ENCODE measurements around the gene NOPCHAP1. TPM values are rescaled to one million over a fixed set of nuclear protein-coding genes. Genes with fewer than 3 reads are reported as not detected.

NOPCHAP1 gene
- total RNA-seq, 1 donor, result 2.7 TPM

GRCh38 chr12:105024928-105025327 is 38.8 kb downstream of the NOPCHAP1 start:
- H3K27me3 ChIP-seq (ENCODE audit: insufficient read depth, low read length), result no peaks in the 10 kb centered on the region
- no peaks in the 10 kb centered on the region for H3K4me1 ChIP-seq (ENCODE audit: insufficient read depth, low read length)
- H3K9me3 ChIP-seq (ENCODE audit: low read depth, low read length), result no peaks in the 10 kb centered on the region
- no peak overlapping the region for H3K4me3 ChIP-seq (ENCODE audit: low read length)

DNA sequence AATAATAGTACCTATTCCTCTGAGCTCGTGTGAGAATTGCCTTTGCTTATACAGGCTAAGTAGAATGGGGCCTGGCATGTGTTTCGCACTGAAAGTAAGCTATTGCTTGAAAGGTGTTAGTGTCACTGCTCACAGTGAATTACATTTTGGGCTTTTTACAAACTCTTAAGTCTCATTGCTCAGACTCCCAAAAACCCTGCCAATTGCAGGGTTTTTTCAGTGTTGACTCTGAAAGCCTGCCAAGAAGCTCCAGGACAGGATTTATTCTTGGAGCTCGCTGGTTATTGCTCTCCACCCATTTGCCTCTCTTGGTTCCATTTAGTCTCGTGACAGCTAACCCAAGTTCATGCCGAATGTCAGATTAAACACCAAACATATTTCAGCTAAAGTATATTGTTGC is 39.8 kb downstream of the NOPCHAP1 start:
- H3K4me1 ChIP-seq (ENCODE audit: insufficient read depth, low read length), result no peaks in the 10 kb centered on the region
- no peak overlapping the region for H3K4me3 ChIP-seq (ENCODE audit: low read length)

GRCh38 chr12:105026411-105026810 is 40.3 kb downstream of the NOPCHAP1 start:
- peaks cover 2% of the 10 kb centered on the region for H3K4me1 ChIP-seq (ENCODE audit: insufficient read depth, low read length)
- H3K4me3 ChIP-seq (ENCODE audit: low read length), result no peak overlapping the region
- H3K27me3 ChIP-seq (ENCODE audit: insufficient read depth, low read length), result no peaks in the 10 kb centered on the region
- H3K9me3 ChIP-seq (ENCODE audit: low read depth, low read length), result no peaks in the 10 kb centered on the region

More for the DNA sequence above, 39.8 kb downstream of the NOPCHAP1 start:
- Histone ChIP-seq H3K27me3 (ENCODE audit: insufficient read depth, low read length) (no peaks in the 10 kb centered on the region), H3K9me3 (ENCODE audit: low read depth, low read length) (no peaks in the 10 kb centered on the region)

- Histone ChIP-seq H3K4me1 (ENCODE audit: insufficient read depth, low read length) (peaks cover 7% of the 10 kb centered on the region), H3K27me3 (ENCODE audit: insufficient read depth, low read length) (no peaks in the 10 kb centered on the region), H3K4me3 (ENCODE audit: low read length) (no peak overlapping the region), H3K9me3 (ENCODE audit: low read depth, low read length) (no peaks in the 10 kb centered on the region)
Observed at GRCh38 chr12:105030820-105031807, 45.0 kb downstream of the NOPCHAP1 start.

- H3K27me3 ChIP-seq (ENCODE audit: insufficient read depth, low read length), result no peaks in the 10 kb centered on the region
- H3K9me3 ChIP-seq (ENCODE audit: low read depth, low read length), result no peaks in the 10 kb centered on the region
- H3K4me3 ChIP-seq (ENCODE audit: low read length), result no peak overlapping the region
- peaks cover 11% of the 10 kb centered on the region for H3K4me1 ChIP-seq (ENCODE audit: insufficient read depth, low read length)
Observed at GRCh38 chr12:105032703-105033357, 46.7 kb downstream of the NOPCHAP1 start.

GRCh38 chr12:105033851-105034250 is 47.7 kb downstream of the NOPCHAP1 start:
- H3K27me3 ChIP-seq (ENCODE audit: insufficient read depth, low read length), result no peaks in the 10 kb centered on the region
- H3K4me3 ChIP-seq (ENCODE audit: low read length), result no peak overlapping the region
- no peaks in the 10 kb centered on the region for H3K9me3 ChIP-seq (ENCODE audit: low read depth, low read length)
- peaks cover 14% of the 10 kb centered on the region for H3K4me1 ChIP-seq (ENCODE audit: insufficient read depth, low read length)

Other genes with a start within 250 kb of the NOPCHAP1 start
- 4.9 TPM for gene SLC41A2, start 28.0 kb upstream of the NOPCHAP1 start, total RNA-seq
- gene ALDH1L2, start 98.1 kb downstream of the NOPCHAP1 start, total RNA-seq, result under 0.01 TPM
- gene WASHC4, start 121.4 kb downstream of the NOPCHAP1 start, total RNA-seq, result 71.0 TPM
- 46.3 TPM for gene APPL2, start 249.9 kb downstream of the NOPCHAP1 start, total RNA-seq

Data from mononuclear cell (primary cell).